Measurements from ENCODE around the gene HSFX1.

HSFX1 gene

DNA sequence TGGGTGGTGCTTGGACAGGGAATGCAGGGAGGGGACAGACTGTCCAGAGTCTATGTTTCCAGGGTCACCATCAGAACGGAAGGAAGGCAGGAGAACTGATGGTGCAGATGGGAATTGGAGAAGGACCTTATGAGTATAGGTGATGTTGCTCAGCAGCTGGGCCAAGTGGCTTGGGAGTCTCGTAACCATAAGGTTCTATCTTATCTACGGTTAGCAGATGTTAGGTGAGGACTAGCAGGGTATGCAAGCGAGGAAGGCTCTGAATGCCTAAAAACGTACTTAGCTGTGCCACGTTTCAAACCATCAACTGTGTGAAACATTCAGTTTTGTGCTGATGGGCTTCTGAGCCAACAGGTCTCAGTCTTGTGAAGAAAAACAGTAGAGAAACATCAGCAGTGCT, 30.2 kb downstream of the HSFX1 start:
- DNase-seq (ENCODE audit: low spot score): no peak

DNA sequence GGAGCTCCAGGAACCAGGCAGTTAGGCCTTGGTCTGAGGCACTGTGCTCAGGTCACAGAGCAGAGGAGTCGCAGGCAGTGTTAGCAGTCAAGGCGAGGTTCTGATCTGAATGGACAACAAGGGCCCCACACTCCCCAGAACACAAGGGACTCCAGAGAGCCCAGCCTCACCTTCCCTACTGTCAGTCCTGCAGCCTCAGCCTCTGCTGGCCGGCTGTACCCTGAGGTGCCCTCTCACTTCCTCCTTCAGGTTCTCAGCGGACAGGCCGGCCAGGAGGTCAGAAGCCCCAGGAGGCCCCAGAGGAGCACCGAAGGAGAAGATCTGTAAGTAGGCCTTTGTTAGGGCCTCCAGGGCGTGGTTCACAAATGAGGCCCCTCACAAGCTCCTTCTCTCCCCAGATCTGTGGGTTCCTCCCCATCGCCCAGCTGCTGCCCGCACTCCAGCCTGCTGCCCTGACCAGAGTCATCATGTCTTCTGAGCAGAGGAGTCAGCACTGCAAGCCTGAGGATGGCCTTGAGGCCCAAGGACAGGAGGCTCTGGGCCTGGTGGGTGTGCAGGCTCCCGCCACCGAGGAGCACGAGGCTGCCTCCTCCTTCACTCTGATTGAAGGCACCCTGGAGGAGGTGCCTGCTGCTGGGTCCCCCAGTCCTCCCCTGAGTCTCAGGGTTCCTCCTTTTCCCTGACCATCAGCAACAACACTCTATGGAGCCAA, 34.0 kb downstream of the HSFX1 start:
- no peak for DNase-seq (ENCODE audit: low spot score)

DNA sequence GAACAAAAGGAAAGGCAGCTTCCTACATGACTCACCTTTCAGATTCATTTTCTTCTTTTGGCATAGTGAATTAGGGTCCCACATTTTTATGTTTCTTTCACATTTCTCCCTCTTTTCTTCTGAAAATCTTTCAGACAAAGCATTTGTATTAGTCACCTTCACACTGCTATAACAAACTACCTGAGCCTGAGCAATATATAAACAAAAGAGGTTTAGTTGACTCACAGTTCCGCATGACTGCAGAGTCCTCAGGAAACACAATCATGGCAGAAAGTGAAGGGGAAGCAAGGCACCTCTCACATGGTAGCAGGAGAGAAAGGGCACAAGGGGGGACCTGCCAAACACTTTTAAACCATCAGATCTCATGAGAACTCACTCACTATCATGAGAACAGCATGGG, 44.8 kb downstream of the HSFX1 start:
- DNase-seq (ENCODE audit: low spot score): no peak

GRCh38 chrX:149819371-149819770, 45.5 kb downstream of the HSFX1 start:
- no peak for DNase-seq (ENCODE audit: low spot score)

- peak; percentile 3 for DNase-seq (ENCODE audit: low spot score)
Measured at GRCh38 chrX:149825424-149825823, 51.6 kb downstream of the HSFX1 start.

Measured in germinal center (tissue), 1 donor.